ENCODE measurements around the gene PLCH1. TPM values are rescaled to one million over a fixed set of nuclear protein-coding genes. Genes with fewer than 3 reads are reported as not detected.

Gene PLCH1
- total RNA-seq, 1 experiment from 2014 or later: 3.8 TPM

DNA sequence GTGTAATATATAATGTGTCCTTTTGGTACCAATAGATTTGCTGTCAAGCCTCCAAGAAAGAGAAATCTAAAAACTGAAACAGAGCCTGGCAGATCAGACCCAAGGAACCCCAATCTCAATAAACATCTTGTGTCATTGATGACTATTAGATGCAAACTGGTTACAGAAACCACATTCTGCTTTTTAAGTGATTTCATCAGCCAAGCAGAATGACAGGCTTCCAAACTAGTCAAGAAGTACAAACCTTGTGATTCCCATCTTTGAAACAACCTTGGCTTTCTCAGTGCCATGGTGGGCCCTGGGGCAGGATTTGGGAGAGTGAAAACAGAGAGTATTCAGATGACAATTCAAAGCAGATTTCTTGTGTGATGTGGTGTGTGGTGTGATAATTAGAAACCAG is 405.8 kb downstream of the PLCH1 start (continued):
- TF ChIP-seq ZNF274 (IDR thresholded peaks at IDR 0.05; ENCODE audit: low read depth, low read length) (no peak), SIN3A (IDR thresholded peaks at IDR 0.05; ENCODE audit: low read depth) (no peak)

DNA sequence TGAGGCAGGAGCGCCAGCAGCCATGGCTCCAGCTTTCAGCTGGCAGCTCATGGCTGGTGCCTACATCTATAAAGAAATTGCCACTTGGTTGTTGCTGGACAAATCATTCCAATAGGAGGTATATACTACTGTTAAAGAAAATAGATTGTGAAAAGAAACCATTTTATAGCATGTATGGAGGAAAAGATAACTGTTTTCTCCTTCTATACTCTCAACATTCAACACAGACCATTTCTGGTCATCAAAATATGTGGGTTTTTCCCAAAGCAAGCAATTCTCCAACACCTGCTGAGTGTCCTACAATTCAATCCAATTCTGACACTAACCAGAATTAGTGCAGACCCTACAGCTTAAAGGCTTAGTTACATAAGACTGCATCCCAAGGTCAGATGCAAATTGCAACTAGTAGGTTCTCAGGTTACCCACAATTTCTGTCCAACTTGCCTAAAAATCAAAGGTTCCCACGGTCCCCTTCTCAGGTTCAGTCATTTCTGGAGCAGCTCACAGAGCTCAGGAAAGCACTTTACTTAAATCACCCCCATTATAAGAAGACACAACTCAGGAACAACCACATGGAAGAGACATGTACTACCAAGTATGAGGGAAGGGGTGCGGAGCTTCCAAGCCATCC is 409.0 kb downstream of the PLCH1 start:
- no peaks in the 10 kb centered on the region for H4K20me1 ChIP-seq (ENCODE audit: insufficient read depth)
- intact Hi-C loops (cut with micrococcal nuclease): no loop called here
- DNase-seq (ENCODE audit: low read depth, low spot score) (no peak), ATAC-seq (no peak)
- no peaks in the 10 kb centered on the region for H3K9me2 ChIP-seq (ENCODE audit: insufficient read depth)
- no peaks in the 10 kb centered on the region for H3K27me3 ChIP-seq (ENCODE audit: insufficient read depth, low read length)
- H3K36me3 ChIP-seq (ENCODE audit: control insufficient read depth in 1 of 2, insufficient read depth in 2 of 2, low read length in 2 of 2): no peaks in the 10 kb centered on the region
- POLR2A ChIA-PET: no interaction called here
- H3K9me3 ChIP-seq (ENCODE audit: control insufficient read depth in 1 of 2, insufficient read depth in 1 of 2, low read depth in 1 of 2, low read length in 2 of 2): no peaks in the 10 kb centered on the region
- no peak overlapping the region for H3K4me3 ChIP-seq (replicated peaks in 1 of 2; ENCODE audit: low read depth in 1 of 2, low read length in 2 of 2)
- no peaks in the 10 kb centered on the region for H3K4me1 ChIP-seq (ENCODE audit: control insufficient read depth in 1 of 2, insufficient read depth in 2 of 2, low read length in 2 of 2)
- RAD21 ChIA-PET (ENCODE audit: low non-redundant PET in 1 of 2, low total read pairs in 2 of 2, uncharacterized antibody in 2 of 2, unreplicated experiment in 2 of 2): no interaction called here
- H3K4me2 ChIP-seq (ENCODE audit: low read length): no peak overlapping the region
- H2AFZ ChIP-seq (ENCODE audit: low read depth, low read length, poor library complexity, severe bottlenecking): no peak overlapping the region
- BruUV-seq (replicated peaks): no TSS peak
- CTCF ChIA-PET: interaction anchor here (1.1 kb wide), 1 partner anchor 12 kb away, joined by 3 read pairs; no protein-coding TSS in a partner anchor
- H3K79me2 ChIP-seq (ENCODE audit: insufficient read depth, low read length): no peaks in the 10 kb centered on the region
- H3K27ac ChIP-seq (ENCODE audit: low read depth, low read length): no peak overlapping the region
- no peak overlapping the region for H3K9ac ChIP-seq (ENCODE audit: low read length)
- TF ChIP-seq, protein P1, sequence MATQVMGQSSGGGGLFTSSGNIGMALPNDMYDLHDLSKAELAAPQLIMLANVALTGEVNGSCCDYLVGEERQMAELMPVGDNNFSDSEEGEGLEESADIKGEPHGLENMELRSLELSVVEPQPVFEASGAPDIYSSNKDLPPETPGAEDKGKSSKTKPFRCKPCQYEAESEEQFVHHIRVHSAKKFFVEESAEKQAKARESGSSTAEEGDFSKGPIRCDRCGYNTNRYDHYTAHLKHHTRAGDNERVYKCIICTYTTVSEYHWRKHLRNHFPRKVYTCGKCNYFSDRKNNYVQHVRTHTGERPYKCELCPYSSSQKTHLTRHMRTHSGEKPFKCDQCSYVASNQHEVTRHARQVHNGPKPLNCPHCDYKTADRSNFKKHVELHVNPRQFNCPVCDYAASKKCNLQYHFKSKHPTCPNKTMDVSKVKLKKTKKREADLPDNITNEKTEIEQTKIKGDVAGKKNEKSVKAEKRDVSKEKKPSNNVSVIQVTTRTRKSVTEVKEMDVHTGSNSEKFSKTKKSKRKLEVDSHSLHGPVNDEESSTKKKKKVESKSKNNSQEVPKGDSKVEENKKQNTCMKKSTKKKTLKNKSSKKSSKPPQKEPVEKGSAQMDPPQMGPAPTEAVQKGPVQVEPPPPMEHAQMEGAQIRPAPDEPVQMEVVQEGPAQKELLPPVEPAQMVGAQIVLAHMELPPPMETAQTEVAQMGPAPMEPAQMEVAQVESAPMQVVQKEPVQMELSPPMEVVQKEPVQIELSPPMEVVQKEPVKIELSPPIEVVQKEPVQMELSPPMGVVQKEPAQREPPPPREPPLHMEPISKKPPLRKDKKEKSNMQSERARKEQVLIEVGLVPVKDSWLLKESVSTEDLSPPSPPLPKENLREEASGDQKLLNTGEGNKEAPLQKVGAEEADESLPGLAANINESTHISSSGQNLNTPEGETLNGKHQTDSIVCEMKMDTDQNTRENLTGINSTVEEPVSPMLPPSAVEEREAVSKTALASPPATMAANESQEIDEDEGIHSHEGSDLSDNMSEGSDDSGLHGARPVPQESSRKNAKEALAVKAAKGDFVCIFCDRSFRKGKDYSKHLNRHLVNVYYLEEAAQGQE (IDR thresholded peaks at IDR 0.05; ENCODE audit: low read depth): no peak
- TF ChIP-seq EZH2 (IDR thresholded peaks at IDR 0.05): no peak
- TF ChIP-seq POLR2A (IDR thresholded peaks at IDR 0.05; ENCODE audit: borderline replicate concordance, extremely low read depth, insufficient read depth, insufficient read length): no peak
- TF ChIP-seq, protein P2, sequence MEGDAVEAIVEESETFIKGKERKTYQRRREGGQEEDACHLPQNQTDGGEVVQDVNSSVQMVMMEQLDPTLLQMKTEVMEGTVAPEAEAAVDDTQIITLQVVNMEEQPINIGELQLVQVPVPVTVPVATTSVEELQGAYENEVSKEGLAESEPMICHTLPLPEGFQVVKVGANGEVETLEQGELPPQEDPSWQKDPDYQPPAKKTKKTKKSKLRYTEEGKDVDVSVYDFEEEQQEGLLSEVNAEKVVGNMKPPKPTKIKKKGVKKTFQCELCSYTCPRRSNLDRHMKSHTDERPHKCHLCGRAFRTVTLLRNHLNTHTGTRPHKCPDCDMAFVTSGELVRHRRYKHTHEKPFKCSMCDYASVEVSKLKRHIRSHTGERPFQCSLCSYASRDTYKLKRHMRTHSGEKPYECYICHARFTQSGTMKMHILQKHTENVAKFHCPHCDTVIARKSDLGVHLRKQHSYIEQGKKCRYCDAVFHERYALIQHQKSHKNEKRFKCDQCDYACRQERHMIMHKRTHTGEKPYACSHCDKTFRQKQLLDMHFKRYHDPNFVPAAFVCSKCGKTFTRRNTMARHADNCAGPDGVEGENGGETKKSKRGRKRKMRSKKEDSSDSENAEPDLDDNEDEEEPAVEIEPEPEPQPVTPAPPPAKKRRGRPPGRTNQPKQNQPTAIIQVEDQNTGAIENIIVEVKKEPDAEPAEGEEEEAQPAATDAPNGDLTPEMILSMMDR (IDR thresholded peaks at IDR 0.05 in 2 of 3, conservative IDR thresholded peaks at IDR 0.05 in 1 of 3; ENCODE audit: borderline replicate concordance in 1 of 3, insufficient read depth in 1 of 3, low read depth in 2 of 3, low read length in 2 of 3): no peak
- TF ChIP-seq SRF (IDR thresholded peaks at IDR 0.05; ENCODE audit: low read depth): no peak
- TF ChIP-seq YY1 (IDR thresholded peaks at IDR 0.05; ENCODE audit: extremely low read depth, insufficient replicate concordance, low read depth, low read length): no peak
- TF ChIP-seq FOSL1 (IDR thresholded peaks at IDR 0.05; ENCODE audit: low read depth): no peak
- no peak for TF ChIP-seq JUND (IDR thresholded peaks at IDR 0.05)
- no peak for TF ChIP-seq SP1 (IDR thresholded peaks at IDR 0.05; ENCODE audit: low read depth)
- TF ChIP-seq ELF1 (IDR thresholded peaks at IDR 0.05; ENCODE audit: borderline replicate concordance, low read depth): no peak
- TF ChIP-seq EZH2phosphoT487 (IDR thresholded peaks at IDR 0.05; ENCODE audit: borderline replicate concordance): no peak
- no peak for TF ChIP-seq MAX (IDR thresholded peaks at IDR 0.05)
- TF ChIP-seq ATF3 (IDR thresholded peaks at IDR 0.05): no peak
- no peak for TF ChIP-seq RAD21 (IDR thresholded peaks at IDR 0.05; ENCODE audit: low read depth)
- no peak for TF ChIP-seq ZFX (IDR thresholded peaks at IDR 0.05)
- TF ChIP-seq POLR2AphosphoS5 (IDR thresholded peaks at IDR 0.05; ENCODE audit: low read depth, low read length): no peak
- TF ChIP-seq SIN3A (IDR thresholded peaks at IDR 0.05; ENCODE audit: low read depth): no peak
- no peak for TF ChIP-seq EGR1 (IDR thresholded peaks at IDR 0.05; ENCODE audit: low read depth)
